ENCODE results near the gene ADGRE2. TPM values are rescaled to one million over a fixed set of nuclear protein-coding genes. Genes with fewer than 3 reads are reported as not detected.

Gene ADGRE2
- total RNA-seq, 3 donors from 2014 or later (not counting 1 experiment from before 2014, with no cell fraction given): 6.1 to 37.0 (median 20.3) TPM

DNA sequence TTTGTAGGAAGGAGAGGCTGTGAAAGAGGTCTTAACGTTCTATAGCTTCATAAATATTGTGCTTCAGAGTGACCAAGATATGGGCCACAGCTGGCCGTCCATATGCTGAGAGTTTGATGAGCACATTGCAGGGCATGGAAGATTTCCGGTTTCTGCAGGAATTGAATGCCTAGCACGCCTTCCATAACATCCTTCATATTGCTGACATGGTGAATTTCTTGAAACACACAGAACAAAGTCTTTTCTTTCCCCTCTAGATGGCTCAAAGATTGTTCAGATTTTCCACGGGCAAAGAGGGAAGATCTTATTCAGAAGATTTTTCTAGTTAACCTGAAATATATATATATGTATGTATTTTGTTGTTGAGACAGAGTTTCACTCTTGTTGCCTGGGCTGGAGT lies 42.4 kb downstream of the ADGRE2 start:
- ATAC-seq (no peak), DNase-seq (no peak)
- Mint-ChIP-seq H3K4me3 (no peak overlapping the region), H3K27ac (no peak overlapping the region), H3K9me3 (no peaks in the 10 kb centered on the region), H3K36me3 (no peaks in the 10 kb centered on the region), H3K27me3 (ENCODE audit: low read depth in 2 of 2) (no peaks in the 10 kb centered on the region), H3K4me1 (no peaks in the 10 kb centered on the region)
- intact Hi-C loops (cut with micrococcal nuclease): no loop called here
- TF ChIP-seq, protein P1, sequence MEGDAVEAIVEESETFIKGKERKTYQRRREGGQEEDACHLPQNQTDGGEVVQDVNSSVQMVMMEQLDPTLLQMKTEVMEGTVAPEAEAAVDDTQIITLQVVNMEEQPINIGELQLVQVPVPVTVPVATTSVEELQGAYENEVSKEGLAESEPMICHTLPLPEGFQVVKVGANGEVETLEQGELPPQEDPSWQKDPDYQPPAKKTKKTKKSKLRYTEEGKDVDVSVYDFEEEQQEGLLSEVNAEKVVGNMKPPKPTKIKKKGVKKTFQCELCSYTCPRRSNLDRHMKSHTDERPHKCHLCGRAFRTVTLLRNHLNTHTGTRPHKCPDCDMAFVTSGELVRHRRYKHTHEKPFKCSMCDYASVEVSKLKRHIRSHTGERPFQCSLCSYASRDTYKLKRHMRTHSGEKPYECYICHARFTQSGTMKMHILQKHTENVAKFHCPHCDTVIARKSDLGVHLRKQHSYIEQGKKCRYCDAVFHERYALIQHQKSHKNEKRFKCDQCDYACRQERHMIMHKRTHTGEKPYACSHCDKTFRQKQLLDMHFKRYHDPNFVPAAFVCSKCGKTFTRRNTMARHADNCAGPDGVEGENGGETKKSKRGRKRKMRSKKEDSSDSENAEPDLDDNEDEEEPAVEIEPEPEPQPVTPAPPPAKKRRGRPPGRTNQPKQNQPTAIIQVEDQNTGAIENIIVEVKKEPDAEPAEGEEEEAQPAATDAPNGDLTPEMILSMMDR (IDR thresholded peaks at IDR 0.05): no peak
- no peak overlapping the region for H3K27ac ChIP-seq (ENCODE audit: low read length)
- no peaks in the 10 kb centered on the region for H3K27me3 ChIP-seq (ENCODE audit: control insufficient read depth, insufficient read depth, low read length)
- 79% methylated on average over 4 of the region's 5 CpGs for WGBS (ENCODE audit: insufficient coverage)
- no peaks in the 10 kb centered on the region for H3K9me3 ChIP-seq (ENCODE audit: control insufficient read depth, insufficient read depth, low read length)
- H3K4me3 ChIP-seq (ENCODE audit: low read length): no peak overlapping the region
- no peaks in the 10 kb centered on the region for H3K4me1 ChIP-seq (ENCODE audit: control insufficient read depth, insufficient read depth, low read length)
- H3K36me3 ChIP-seq (ENCODE audit: control insufficient read depth, insufficient read depth, low read length): no peaks in the 10 kb centered on the region

DNA sequence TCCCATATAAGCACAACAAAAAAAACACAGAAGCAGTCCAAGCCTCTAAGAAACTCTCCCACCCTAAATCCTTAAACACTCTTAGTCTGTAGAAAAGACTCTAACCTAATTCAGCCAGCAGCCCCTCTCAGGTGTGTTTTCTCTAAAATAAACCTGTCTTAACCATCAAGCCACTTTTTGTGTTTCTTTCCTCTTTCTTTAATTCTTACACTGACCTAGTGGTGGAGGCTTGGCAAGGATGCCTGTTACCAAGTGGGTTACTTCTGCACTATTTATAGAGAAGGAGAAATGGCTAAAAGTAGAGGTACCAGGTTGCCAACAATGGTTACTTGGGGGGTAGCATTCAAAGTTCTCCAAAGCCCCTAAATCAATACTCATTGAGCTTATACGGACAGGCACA lies 44.8 kb downstream of the ADGRE2 start:
- no peak overlapping the region for H3K4me3 Mint-ChIP-seq
- ATAC-seq (no peak), DNase-seq (no peak)
- Histone ChIP-seq H3K27me3 (ENCODE audit: control insufficient read depth, insufficient read depth, low read length) (no peaks in the 10 kb centered on the region), H3K4me3 (ENCODE audit: low read length) (no peak overlapping the region), H3K9me3 (ENCODE audit: control insufficient read depth, insufficient read depth, low read length) (peaks cover 9% of the 10 kb centered on the region), H3K4me1 (ENCODE audit: control insufficient read depth, insufficient read depth, low read length) (no peaks in the 10 kb centered on the region), H3K27ac (ENCODE audit: low read length) (no peak overlapping the region), H3K36me3 (ENCODE audit: control insufficient read depth, insufficient read depth, low read length) (no peaks in the 10 kb centered on the region)
- H3K27ac Mint-ChIP-seq: no peak overlapping the region
- peaks cover 5 to 8% of the 10 kb centered on the region in 2 donors for H3K9me3 Mint-ChIP-seq
- WGBS (ENCODE audit: insufficient coverage): 46% methylated on average over 1 of the region's 1 CpG
- H3K4me1 Mint-ChIP-seq: no peaks in the 10 kb centered on the region
- peaks cover 0 to 3% of the 10 kb centered on the region in 2 donors for H3K27me3 Mint-ChIP-seq (ENCODE audit: low read depth in 2 of 2)
- intact Hi-C loops (cut with micrococcal nuclease): no loop called here
- TF ChIP-seq, protein P1 (IDR thresholded peaks at IDR 0.05): no peak
- H3K36me3 Mint-ChIP-seq: peaks cover 12% of the 10 kb centered on the region

DNA sequence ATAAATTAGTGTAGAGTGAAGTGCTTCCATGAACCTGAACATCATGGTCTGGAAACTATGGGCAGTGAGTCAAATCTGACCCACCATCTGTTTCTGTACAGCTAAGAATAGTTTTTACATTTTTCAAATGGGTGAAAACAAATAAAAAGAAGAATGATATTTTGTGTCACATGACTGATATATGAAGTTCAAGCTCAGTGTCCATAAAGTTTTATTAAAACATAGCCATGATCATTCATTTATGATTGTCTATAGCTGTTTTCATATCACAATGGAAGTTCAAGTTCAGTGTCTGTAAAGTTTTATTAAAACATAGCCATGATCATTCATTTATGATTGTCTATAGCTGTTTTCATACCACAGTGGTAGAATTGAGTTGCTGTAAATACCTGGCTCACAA lies 45.9 kb downstream of the ADGRE2 start:
- Mint-ChIP-seq H3K4me1 (no peaks in the 10 kb centered on the region), H3K27me3 (ENCODE audit: low read depth in 2 of 2) (peaks cover 0 to 3% of the 10 kb centered on the region in 2 donors), H3K36me3 (peaks cover 16% of the 10 kb centered on the region), H3K4me3 (no peak overlapping the region), H3K9me3 (peaks cover 5 to 12% of the 10 kb centered on the region in 2 donors), H3K27ac (no peak overlapping the region)
- no peak overlapping the region for H3K4me3 ChIP-seq (ENCODE audit: low read length)
- H3K4me1 ChIP-seq (ENCODE audit: control insufficient read depth, insufficient read depth, low read length): no peaks in the 10 kb centered on the region
- no peak for ATAC-seq
- H3K36me3 ChIP-seq (ENCODE audit: control insufficient read depth, insufficient read depth, low read length): no peaks in the 10 kb centered on the region
- peaks cover 18% of the 10 kb centered on the region for H3K9me3 ChIP-seq (ENCODE audit: control insufficient read depth, insufficient read depth, low read length)
- TF ChIP-seq, protein P1 (IDR thresholded peaks at IDR 0.05): no peak
- no peak overlapping the region for H3K27ac ChIP-seq (ENCODE audit: low read length)
- no peak for DNase-seq
- H3K27me3 ChIP-seq (ENCODE audit: control insufficient read depth, insufficient read depth, low read length): no peaks in the 10 kb centered on the region
- intact Hi-C loops (cut with micrococcal nuclease): no loop called here

DNA sequence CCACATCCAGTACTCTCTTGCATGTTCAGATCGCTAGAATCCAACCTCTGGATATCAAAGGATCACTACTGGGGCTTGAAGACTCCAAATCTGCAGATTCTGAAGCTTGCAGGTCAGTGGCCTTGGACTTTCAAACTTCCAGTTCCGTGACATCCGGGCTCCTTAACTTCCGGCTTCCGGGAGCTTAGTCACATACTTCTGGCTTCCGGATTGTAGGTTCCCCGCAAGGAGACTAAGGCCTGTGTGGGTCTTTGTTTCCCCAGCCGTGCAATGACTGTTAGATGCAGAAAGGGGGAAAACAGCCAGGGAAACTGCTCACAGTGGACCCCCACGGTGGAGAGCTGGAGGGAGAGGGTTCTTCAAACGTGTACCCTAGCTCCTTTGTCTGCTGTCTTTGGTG lies 47.2 kb downstream of the ADGRE2 start:
- peaks cover 11 to 19% of the 10 kb centered on the region in 2 donors for H3K9me3 Mint-ChIP-seq
- 85% methylated on average over 10 of the region's 10 CpGs for WGBS (ENCODE audit: insufficient coverage)
- DNase-seq: no peak

More for the DNA sequence above, 47.2 kb downstream of the ADGRE2 start:
- Histone ChIP-seq H3K4me3 (ENCODE audit: low read length) (no peak overlapping the region), H3K9me3 (ENCODE audit: control insufficient read depth, insufficient read depth, low read length) (peaks cover 25% of the 10 kb centered on the region), H3K36me3 (ENCODE audit: control insufficient read depth, insufficient read depth, low read length) (no peaks in the 10 kb centered on the region), H3K27ac (ENCODE audit: low read length) (no peak overlapping the region), H3K4me1 (ENCODE audit: control insufficient read depth, insufficient read depth, low read length) (no peaks in the 10 kb centered on the region), H3K27me3 (ENCODE audit: control insufficient read depth, insufficient read depth, low read length) (no peaks in the 10 kb centered on the region)
- intact Hi-C loops (cut with micrococcal nuclease): no loop called here
- Mint-ChIP-seq H3K27me3 (ENCODE audit: low read depth in 2 of 2) (peaks cover 0 to 3% of the 10 kb centered on the region in 2 donors), H3K4me3 (no peak overlapping the region), H3K36me3 (peaks cover 23% of the 10 kb centered on the region), H3K27ac (no peak overlapping the region), H3K4me1 (no peaks in the 10 kb centered on the region)
- TF ChIP-seq, protein P1 (IDR thresholded peaks at IDR 0.05): no peak
- no peak for ATAC-seq

Measured in natural killer cell (primary cell).